Activated naive CD4-positive, alpha-beta T cell treated with anti-CD3 and anti-CD28 coated beads, Interleukin-2, amount 10 ng/mL, durations not matched to agents 7 days and 5 days (primary cell): ENCODE data around the gene ID2.

Experiments used
- CTCF ChIA-PET: fragments of 350-600 bp; sonication (Branson Sonifier 250); formaldehyde crosslinking; loops from one replicate; lab custom pipeline; 2021; ENCODE audit warnings: antibody characterized with exemption; lab: Charles Lee
- DNase-seq: peaks from one replicate; pipeline ENCODE4 v3.0.0-alpha.2; 2020
- H3K27ac Mint-ChIP-seq: one replicate; pipeline ENCODE4 v1.8.0; 2021; ENCODE audit warnings: mild to moderate bottlenecking, moderate library complexity, mixed read lengths
- H3K27me3 Mint-ChIP-seq: one replicate; pipeline ENCODE4 v1.8.0; 2021; ENCODE audit warnings: mild to moderate bottlenecking, mixed read lengths
- H3K36me3 Mint-ChIP-seq: one replicate; pipeline ENCODE4 v1.8.0; 2021; ENCODE audit warnings: mixed read lengths
- H3K4me1 Mint-ChIP-seq: one replicate; pipeline ENCODE4 v1.8.0; 2021; ENCODE audit warnings: mixed read lengths
- H3K4me3 Mint-ChIP-seq: one replicate; pipeline ENCODE4 v1.8.0; 2021; ENCODE audit warnings: mild to moderate bottlenecking, moderate library complexity, mixed read lengths
- H3K9me3 Mint-ChIP-seq: one replicate; pipeline ENCODE4 v1.8.0; 2021; ENCODE audit warnings: mixed read lengths

Gene ID2

DNA sequence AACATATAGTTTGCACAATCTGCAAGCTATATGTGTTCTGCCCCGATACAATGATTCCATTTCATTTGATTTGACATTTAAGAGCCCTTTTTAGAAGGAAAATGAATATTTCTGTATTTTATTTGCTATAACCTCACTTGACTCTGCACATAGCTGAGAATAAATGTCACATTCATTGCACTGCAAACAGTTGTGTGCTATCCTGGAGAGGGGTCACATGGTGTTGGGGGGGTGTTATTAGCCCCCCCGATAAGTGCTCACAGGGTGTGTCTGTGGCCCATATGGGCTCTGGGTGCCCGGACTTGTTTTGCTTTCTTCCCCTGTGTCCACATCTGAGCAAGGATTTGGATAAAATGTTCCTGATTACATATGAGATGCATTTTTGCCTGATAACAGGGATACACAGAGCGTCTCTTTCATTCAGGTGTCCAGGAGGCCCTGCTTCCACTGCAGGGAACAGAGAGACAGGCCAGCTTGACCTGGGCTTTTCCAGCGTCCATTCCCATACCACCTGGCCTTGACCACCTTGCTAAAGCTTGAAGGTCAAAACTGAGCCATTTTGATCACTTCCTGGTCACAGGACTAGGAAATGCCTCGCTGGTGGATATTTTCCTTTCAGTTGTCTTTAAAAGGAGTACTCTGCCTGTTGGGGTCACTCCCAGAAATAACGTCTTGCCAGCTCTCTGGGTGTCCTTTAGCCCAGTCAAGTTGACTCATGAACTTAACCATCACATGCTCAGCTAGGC is 38.4 kb upstream of the ID2 start:
- peaks cover 7% of the 10 kb centered on the region for H3K4me1 Mint-ChIP-seq
- no peak for DNase-seq
- no peak overlapping the region for H3K4me3 Mint-ChIP-seq
- peaks cover 18% of the 10 kb centered on the region for H3K27me3 Mint-ChIP-seq
- H3K9me3 Mint-ChIP-seq = peaks cover 8% of the 10 kb centered on the region
- H3K27ac Mint-ChIP-seq = no peak overlapping the region
- no peaks in the 10 kb centered on the region for H3K36me3 Mint-ChIP-seq
- CTCF ChIA-PET = no interaction called here

DNA sequence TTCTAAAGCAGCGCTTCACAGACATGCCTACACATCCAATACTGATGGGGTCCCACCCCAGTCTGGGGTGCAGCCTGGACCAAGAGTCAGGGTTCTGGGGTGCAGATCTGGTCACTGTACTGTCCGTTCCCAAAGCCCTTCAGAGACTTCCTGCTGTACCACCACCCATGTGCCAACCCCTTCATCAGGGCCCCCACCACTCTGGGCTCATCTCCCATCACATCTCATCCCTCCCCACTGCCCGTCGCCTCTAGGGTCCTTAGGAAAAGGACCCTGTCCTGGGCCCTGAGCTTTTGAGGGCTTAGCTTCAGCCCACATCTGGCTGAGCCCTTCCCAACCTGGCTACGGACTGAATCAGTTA is 37.9 kb upstream of the ID2 start:
- CTCF ChIA-PET = no interaction called here
- Mint-ChIP-seq H3K4me1 (peaks cover 7% of the 10 kb centered on the region), H3K27ac (no peak overlapping the region), H3K4me3 (no peak overlapping the region), H3K9me3 (peaks cover 10% of the 10 kb centered on the region), H3K36me3 (no peaks in the 10 kb centered on the region), H3K27me3 (peaks cover 12% of the 10 kb centered on the region)
- DNase-seq = no peak

DNA sequence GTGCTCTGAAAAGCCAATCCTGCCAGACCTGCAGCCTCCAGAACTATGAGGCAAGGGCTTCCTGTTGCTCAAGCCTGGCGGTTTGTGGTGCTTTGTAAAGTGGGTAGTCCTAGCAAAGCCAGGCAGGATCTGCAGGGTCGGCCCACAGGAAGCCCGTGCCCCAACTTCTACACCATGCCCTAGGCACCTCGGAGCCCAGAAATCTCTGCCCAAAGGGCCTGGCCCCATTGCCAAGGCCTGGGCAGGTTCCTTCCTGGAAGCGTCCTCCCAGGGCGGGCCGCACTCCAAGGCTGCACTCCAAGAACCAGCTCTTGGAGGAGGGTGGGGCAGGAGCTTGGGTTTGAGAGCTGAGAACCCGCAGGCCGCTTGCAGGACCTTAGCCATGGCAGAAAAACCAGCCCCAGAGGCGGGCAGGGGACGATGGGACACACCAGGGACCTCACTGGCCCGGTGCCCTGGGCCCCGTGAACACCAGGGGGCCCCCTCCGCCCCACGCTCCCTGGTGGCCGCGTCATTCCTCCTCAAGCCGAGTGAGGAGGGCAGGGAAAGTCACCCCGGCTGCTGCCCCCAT is 37.2 kb upstream of the ID2 start:
- H3K4me1 Mint-ChIP-seq = peaks cover 7% of the 10 kb centered on the region
- no peak overlapping the region for H3K4me3 Mint-ChIP-seq
- no peak for DNase-seq
- H3K36me3 Mint-ChIP-seq = no peaks in the 10 kb centered on the region
- peaks cover 10% of the 10 kb centered on the region for H3K27me3 Mint-ChIP-seq
- H3K27ac Mint-ChIP-seq = no peak overlapping the region
- CTCF ChIA-PET = no interaction called here
- H3K9me3 Mint-ChIP-seq = peaks cover 10% of the 10 kb centered on the region

DNA sequence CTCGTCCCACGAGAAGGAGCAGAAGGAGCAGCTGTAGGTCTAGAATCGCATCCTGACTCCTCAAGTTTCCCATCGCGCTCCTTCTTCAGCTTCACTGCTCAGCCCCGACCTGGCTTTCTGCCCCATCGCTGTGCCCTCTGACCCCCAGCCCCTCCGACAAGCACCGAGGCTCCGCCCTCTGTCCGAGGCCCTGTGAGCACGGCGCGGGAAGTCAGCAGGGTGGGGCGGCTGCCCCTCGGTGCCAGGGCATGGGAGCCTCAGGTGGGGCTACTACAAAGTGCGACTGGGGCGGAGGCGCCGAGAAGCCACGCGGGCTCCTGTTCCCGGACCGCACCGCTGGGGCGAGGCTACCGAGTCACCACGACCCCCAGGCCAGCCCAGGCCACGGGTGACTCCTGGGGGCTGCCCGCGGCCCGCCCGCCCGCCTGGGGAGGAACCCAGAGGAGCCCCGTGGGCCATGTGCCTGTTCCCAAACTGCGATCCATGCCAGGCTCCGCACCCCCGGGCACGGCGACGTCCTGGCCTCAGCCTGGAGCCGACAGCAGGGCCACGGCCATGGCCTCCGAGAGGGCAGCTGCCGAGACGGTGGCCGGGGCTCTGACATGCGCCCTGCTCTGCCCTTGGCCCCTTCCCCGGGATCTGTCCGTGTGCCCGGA is 36.6 kb upstream of the ID2 start:
- H3K9me3 Mint-ChIP-seq = peaks cover 10% of the 10 kb centered on the region
- H3K4me1 Mint-ChIP-seq = peaks cover 7% of the 10 kb centered on the region
- H3K27ac Mint-ChIP-seq = no peak overlapping the region
- H3K36me3 Mint-ChIP-seq = no peaks in the 10 kb centered on the region
- DNase-seq = no peak
- CTCF ChIA-PET = no interaction called here
- peaks cover 10% of the 10 kb centered on the region for H3K27me3 Mint-ChIP-seq
- H3K4me3 Mint-ChIP-seq = no peak overlapping the region

DNA sequence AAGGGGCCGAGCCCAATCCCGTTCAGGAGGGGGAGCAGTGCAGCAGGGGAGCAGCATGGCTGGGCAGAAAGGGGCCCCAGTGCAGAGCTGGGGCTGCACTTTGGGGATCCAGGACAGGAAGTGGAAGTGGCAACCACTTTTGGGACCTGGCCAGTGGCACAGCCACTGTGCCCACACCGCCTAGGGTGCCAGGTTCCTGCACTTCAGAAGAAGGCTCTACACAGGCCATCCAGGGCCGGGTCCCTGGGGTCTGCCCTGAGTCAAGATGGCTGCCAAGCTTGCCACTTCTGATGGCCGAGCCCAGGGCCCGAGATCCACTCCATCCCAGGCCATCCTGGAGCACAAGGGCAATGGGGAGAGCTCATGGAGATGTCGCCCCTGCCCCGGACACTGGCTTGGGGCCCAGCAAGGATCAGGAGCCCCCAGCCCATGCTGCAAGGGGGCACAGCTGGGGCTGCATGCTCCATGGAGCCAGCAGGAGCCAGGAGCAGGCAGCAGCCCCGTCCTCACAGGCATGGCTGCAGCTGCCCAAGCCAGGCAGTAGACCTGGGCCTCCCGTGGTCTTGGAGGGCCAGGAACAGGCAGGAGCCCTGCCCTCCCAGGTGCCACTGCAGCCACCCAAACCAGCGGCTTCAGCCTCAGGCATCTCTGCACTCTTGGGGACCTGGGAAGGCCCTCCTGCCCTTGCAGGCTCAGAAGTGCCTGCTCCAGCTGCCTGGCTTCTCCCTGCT is 35.0 kb upstream of the ID2 start:
- CTCF ChIA-PET = interaction anchor here (1.5 kb wide), 1 partner anchor 1224 kb away, joined by 3 read pairs; no protein-coding TSS in a partner anchor
- Mint-ChIP-seq H3K36me3 (no peaks in the 10 kb centered on the region), H3K9me3 (peaks cover 10% of the 10 kb centered on the region), H3K4me3 (no peak overlapping the region), H3K27me3 (peaks cover 15% of the 10 kb centered on the region), H3K4me1 (peaks cover 7% of the 10 kb centered on the region), H3K27ac (no peak overlapping the region)
- DNase-seq = no peak

DNA sequence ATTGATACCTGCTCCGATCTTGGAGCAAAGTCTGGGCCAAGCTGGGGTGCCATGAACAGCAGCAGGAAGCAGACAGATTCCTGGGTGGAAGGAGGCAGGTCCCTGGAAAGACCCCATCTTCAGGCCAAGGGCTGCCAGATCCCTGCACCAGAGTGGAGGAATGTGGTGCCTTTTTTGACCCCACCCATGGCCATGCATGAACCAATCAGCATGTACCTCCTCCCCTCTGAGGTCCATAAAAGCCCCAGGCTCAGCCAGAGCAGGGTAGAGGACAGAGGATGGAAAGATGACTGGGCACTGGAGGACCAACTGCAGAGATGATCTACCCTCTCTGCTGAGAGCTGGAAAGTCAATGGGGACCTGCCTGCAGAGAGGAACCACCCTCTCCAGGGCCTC is 34.4 kb upstream of the ID2 start:
- Mint-ChIP-seq H3K36me3 (no peaks in the 10 kb centered on the region), H3K4me1 (peaks cover 7% of the 10 kb centered on the region), H3K9me3 (peaks cover 10% of the 10 kb centered on the region), H3K27ac (no peak overlapping the region), H3K4me3 (no peak overlapping the region), H3K27me3 (peaks cover 21% of the 10 kb centered on the region)
- DNase-seq = no peak
- CTCF ChIA-PET = no interaction called here

DNA sequence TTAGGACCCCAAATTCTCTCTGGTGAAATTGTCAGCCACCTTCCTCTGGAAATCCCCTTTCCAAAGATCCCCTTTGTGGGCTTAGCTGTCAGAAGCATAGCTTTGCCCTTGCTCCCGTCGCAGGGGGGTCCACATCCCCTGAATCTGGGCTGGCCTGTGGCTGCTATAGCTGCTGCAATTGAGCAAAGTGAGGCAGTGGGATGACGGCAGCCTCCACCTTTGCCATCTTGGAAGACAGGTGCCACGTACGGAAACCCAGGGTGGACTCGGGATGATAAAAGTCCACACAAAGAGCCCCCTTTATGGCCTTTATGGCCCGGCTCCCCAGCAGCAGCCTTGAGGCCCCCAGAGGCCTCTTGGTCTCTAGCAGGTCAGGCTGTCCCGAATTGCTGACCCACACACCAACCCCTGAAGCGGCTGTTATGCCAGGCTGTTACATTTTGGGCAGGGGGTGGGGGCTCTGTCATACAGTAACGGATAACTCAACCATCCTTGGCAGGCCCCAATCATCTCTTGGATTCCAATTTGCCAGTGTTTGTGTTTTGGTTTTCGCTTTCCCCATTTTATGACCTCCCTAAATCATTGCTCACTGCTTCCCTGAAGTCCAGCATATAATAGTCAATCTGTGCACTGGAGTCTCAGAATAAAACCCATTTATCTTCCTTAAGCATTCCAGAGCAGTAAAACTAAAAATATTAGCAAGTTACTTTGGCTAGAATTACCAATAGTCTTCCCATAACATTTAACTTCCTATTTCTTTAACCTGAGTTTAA is 33.2 kb upstream of the ID2 start:
- DNase-seq = no peak
- Mint-ChIP-seq H3K4me1 (peaks cover 7% of the 10 kb centered on the region), H3K27me3 (peaks cover 26% of the 10 kb centered on the region), H3K4me3 (no peak overlapping the region), H3K36me3 (no peaks in the 10 kb centered on the region), H3K27ac (no peak overlapping the region), H3K9me3 (peaks cover 10% of the 10 kb centered on the region)
- CTCF ChIA-PET = no interaction called here

DNA sequence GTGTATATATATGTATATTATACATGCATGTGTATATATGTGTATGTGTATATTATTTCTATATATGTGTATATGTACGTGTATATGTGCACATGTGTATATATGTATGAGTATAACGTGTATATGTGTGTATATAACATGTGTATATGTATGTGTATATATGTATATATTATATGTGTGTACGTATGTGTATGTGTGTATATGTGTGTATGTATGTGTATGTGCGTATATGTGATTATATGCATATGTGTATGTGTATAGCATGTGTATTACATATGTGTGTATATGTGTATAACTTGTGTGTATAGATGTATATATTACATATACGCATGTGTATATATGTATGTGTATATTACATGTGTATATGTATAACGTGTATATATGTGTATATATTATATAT is 32.1 kb upstream of the ID2 start:
- CTCF ChIA-PET = no interaction called here
- peaks cover 8% of the 10 kb centered on the region for H3K9me3 Mint-ChIP-seq
- DNase-seq = no peak
- peaks cover under 1% of the 10 kb centered on the region for H3K4me1 Mint-ChIP-seq
- H3K36me3 Mint-ChIP-seq = no peaks in the 10 kb centered on the region
- no peak overlapping the region for H3K27ac Mint-ChIP-seq
- H3K4me3 Mint-ChIP-seq = no peak overlapping the region
- peaks cover 32% of the 10 kb centered on the region for H3K27me3 Mint-ChIP-seq

DNA sequence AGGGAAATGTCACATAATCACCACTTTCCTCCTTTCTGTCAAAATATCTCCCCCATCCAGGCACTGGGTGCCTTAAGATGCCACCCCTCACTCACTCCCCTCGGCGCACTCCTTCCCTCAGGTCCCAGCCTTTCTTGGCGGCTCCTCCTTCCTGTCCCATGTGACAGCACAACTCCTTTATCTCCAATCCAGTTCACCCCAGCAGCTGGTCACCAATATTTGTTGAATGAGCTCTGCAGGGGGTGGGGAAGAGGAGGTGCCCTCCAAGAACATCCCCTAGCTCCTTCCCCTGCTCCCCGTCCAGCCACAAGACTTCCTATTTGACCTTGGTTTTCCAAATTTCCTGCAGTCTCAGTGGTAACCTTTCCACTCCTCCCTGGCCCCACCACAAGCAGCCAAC is 31.6 kb upstream of the ID2 start:
- no peak for DNase-seq
- peaks cover 8% of the 10 kb centered on the region for H3K9me3 Mint-ChIP-seq
- no peaks in the 10 kb centered on the region for H3K36me3 Mint-ChIP-seq
- CTCF ChIA-PET = no interaction called here
- no peak overlapping the region for H3K4me3 Mint-ChIP-seq
- peaks cover 33% of the 10 kb centered on the region for H3K27me3 Mint-ChIP-seq
- no peak overlapping the region for H3K27ac Mint-ChIP-seq
- no peaks in the 10 kb centered on the region for H3K4me1 Mint-ChIP-seq

DNA sequence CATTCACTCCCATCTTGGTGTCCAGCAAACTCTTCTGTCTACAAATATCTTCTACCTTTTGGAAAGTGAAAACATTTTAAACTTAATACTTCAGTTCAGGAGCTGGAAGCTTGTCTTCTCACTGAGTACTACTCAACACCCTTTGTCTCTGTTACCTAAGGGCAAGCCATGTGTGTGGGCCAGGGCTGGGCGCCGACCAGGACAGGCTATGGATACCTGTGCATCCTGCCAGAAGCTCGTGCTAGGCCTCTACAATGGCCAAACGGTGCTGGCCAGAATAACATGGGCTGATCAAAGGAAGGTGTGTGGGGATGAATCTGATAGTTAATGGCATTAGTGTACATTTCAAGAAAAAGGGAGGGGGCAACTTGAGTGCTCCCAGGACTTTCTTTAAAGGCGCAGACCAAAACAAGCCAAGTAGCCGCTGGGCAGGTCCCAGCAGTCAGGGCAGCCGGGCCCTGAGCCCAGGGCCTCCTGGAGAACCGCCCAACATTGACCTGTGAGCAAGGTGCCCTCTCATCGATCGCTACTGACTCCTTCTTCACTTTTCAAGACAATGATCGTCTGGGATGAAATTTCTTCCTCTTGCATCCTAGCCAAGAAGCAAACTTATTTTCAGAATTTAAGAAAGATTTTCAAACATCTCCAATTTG is 29.0 kb upstream of the ID2 start:
- H3K4me1 Mint-ChIP-seq = peaks cover 14% of the 10 kb centered on the region
- H3K36me3 Mint-ChIP-seq = no peaks in the 10 kb centered on the region
- no peak overlapping the region for H3K27ac Mint-ChIP-seq
- H3K9me3 Mint-ChIP-seq = peaks cover 5% of the 10 kb centered on the region
- peaks cover 51% of the 10 kb centered on the region for H3K27me3 Mint-ChIP-seq
- H3K4me3 Mint-ChIP-seq = no peak overlapping the region
- CTCF ChIA-PET = no interaction called here
- DNase-seq = no peak

DNA sequence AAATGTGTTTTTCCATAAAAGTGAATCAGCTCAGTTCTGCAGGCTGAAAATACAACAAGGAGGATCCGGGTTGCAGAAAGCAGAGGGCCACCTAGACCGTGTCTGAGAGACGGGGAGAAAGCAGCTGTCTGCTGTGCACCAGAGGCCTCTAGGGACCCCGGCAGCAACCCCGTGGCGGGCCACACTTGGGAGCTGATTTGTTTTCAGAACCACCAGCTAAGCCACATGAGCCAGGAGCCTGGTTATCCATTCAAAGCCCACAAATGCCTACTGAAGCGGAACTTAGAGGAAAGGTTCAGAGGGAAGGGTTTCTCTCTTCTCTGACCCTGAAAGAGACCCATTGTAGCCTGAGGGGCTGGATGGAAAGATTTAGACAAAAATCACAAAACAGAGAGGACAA is 28.4 kb upstream of the ID2 start:
- Mint-ChIP-seq H3K4me1 (peaks cover 14% of the 10 kb centered on the region), H3K27ac (no peak overlapping the region), H3K36me3 (no peaks in the 10 kb centered on the region), H3K4me3 (no peak overlapping the region), H3K27me3 (peaks cover 52% of the 10 kb centered on the region), H3K9me3 (peaks cover 2% of the 10 kb centered on the region)
- CTCF ChIA-PET = no interaction called here
- DNase-seq = no peak

DNA sequence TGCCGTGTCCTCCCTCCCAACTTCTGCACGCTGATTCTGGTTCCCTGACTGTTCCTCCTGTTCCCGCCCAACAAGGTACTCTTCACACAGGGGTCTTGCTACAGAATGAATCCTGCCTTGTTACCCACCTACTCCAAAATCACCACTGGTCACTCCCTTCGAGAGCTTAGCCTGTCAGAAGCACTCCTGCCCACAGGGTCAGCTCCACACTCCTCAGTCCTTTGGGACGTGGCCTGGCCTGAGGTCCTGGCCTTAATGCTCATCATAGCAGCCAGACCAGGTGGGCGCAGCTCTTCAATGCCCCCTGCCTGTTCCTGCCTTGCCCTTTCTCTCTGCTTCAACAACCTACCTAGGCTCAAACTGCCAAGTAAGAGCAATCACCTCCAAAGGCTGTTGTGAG is 27.8 kb upstream of the ID2 start:
- Mint-ChIP-seq H3K36me3 (no peaks in the 10 kb centered on the region), H3K4me3 (no peak overlapping the region), H3K27ac (no peak overlapping the region), H3K9me3 (no peaks in the 10 kb centered on the region), H3K4me1 (peaks cover 14% of the 10 kb centered on the region), H3K27me3 (peaks cover 55% of the 10 kb centered on the region)
- no peak for DNase-seq
- CTCF ChIA-PET = no interaction called here

DNA sequence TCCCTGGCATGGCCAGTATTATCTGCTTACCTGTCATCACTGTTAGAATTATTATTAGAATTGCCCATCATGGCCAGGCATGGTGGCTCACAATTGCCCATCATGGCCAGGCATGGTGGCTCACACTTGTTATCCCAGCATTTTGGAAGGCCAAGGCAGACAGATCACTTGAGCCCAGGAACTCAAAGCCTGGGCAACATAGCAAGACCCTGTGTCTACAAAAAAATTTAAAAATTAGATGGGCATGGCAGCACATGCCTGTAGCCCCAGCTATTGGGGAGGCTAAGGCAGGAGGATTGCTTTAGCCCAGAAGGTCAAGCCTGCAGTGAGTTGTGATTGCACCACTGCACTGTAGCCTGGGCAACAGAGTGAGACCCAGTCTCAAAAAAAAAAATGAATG is 27.4 kb upstream of the ID2 start:
- H3K9me3 Mint-ChIP-seq = no peaks in the 10 kb centered on the region
- no peaks in the 10 kb centered on the region for H3K36me3 Mint-ChIP-seq
- no peak for DNase-seq
- peaks cover 58% of the 10 kb centered on the region for H3K27me3 Mint-ChIP-seq
- CTCF ChIA-PET = no interaction called here
- no peak overlapping the region for H3K27ac Mint-ChIP-seq
- peaks cover 14% of the 10 kb centered on the region for H3K4me1 Mint-ChIP-seq
- H3K4me3 Mint-ChIP-seq = no peak overlapping the region
